GM12801 (cell line): ENCODE data around the gene KNL1.

Experiments
- CTCF ChIP-seq: IDR thresholded peaks from one replicate; pipeline ENCODE4 v1.5.1; 2011; ENCODE audit warnings: control low read depth; ENCODE audit not compliant: insufficient read length; ENCODE audit errors: extremely low read depth

KNL1 gene

GRCh38 chr15:40702077-40702476, 108.0 kb downstream of the KNL1 start:
- no peak for TF ChIP-seq CTCF

GRCh38 chr15:40706121-40706520, 112.1 kb downstream of the KNL1 start:
- no peak for TF ChIP-seq CTCF
